Thyroid gland (tissue), 4 donors: ENCODE measurements around the gene MACC1. TPM values are rescaled to one million over a fixed set of nuclear protein-coding genes. Genes with fewer than 3 reads are reported as not detected.
"Not testable (repeated sequence)": the region's sequence is repeated elsewhere in the genome, so short reads cannot be mapped to it uniquely, and the experiment has no call there.

Source experiments
- DNase-seq, 2 donors: peaks; one replicate each; pipeline ENCODE4 v3.0.0-alpha.2; 2019
- H3K27ac ChIP-seq, 3 donors: fragments of 200-600 bp; sonication (generic); 1 replicate in 2 of 3; 2 replicates in 1 of 3; pipeline ENCODE4 v1.5.1; 2016 to 2019; ENCODE audit warnings: mild to moderate bottlenecking in 1 of 3, moderate library complexity in 1 of 3
- H3K27me3 ChIP-seq: fragments of 200-600 bp; sonication (generic); one replicate; pipeline ENCODE4 v1.5.1; 2019
- H3K36me3 ChIP-seq, 2 donors: fragments of 200-600 bp; sonication (generic); one replicate each; pipeline ENCODE4 v1.5.1; 2016 to 2019
- H3K4me1 ChIP-seq, 2 donors: fragments of 200-600 bp; sonication (generic); one replicate each; pipeline ENCODE4 v1.5.1; 2017 to 2019
- H3K4me3 ChIP-seq, 3 donors: fragments of 200-600 bp; sonication (generic); replicated peaks in 1 of 3; 1 replicate in 2 of 3; 2 replicates in 1 of 3; pipeline ENCODE4 v1.5.1; 2016; ENCODE audit warnings: mild to moderate bottlenecking in 1 of 3
- H3K9me3 ChIP-seq: fragments of 200-600 bp; sonication (generic); one replicate; pipeline ENCODE4 v1.5.1; 2017
- POLR2A ChIP-seq, 2 donors: fragments of 450-650 bp; IDR thresholded peaks; one replicate each; pipeline ENCODE4 v1.6.1; 2017; ENCODE audit warnings: antibody characterized with exemption in 2 of 2, mild to moderate bottlenecking in 2 of 2, moderate library complexity in 1 of 2
- WGBS, 2 donors: methylation state at CpG; one replicate each; pipeline ENCODE4 v1.1.5; 2017; 5-methylcytosine and 5-hydroxymethylcytosine counted together
- intact Hi-C: fragments of 100-400 bp; cut with DNase I; formaldehyde crosslinking; loops from one replicate; pipeline ENCODE4 v1.15.1; 2023
- total RNA-seq, 4 donors: library from RNA; depleted of rRNA; stranded (reverse); fragments of >200 nt; gene quantifications; one replicate each; pipeline ENCODE4 v1.2.3, GENCODE V29; 2016
- TF ChIP-seq, protein P1 (sequence below), 6 experiments: fragments of 200-600 bp in 3 of 6; fragments of 450-650 bp in 3 of 6; sonication (generic) in 3 of 6; IDR thresholded peaks; one replicate each; pipeline ENCODE4 v1.5.1; 2016 to 2019; ENCODE audit warnings: antibody characterized with exemption in 6 of 6, mild to moderate bottlenecking in 2 of 6, inconsistent platforms in 1 of 6, moderate library complexity in 1 of 6

The MACC1 gene
- total RNA-seq, 4 donors from 2014 or later: 2.6 to 7.7 (median 3.6) TPM

DNA sequence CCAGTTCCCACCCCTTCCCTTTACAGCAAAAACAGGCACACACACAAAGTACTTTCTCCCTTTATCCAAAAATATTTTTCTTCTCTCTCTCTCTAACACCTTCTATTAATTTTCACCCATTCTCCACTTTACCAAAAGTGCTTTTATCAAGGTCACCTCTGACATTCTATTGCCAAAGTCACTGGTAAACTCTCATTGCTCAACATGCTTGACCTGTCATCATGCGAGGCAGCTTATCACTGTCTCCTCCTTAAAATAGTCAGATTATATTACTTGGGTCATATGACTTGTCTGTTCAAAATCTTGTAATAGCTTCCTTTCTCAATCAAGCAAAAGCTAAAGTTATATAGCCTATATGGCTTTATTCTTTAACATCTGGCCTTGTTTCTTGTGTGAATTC is 28.6 kb downstream of the MACC1 start:
- DNase-seq: no peak
- no peak for TF ChIP-seq POLR2A (IDR thresholded peaks at IDR 0.05)
- TF ChIP-seq, protein P1, sequence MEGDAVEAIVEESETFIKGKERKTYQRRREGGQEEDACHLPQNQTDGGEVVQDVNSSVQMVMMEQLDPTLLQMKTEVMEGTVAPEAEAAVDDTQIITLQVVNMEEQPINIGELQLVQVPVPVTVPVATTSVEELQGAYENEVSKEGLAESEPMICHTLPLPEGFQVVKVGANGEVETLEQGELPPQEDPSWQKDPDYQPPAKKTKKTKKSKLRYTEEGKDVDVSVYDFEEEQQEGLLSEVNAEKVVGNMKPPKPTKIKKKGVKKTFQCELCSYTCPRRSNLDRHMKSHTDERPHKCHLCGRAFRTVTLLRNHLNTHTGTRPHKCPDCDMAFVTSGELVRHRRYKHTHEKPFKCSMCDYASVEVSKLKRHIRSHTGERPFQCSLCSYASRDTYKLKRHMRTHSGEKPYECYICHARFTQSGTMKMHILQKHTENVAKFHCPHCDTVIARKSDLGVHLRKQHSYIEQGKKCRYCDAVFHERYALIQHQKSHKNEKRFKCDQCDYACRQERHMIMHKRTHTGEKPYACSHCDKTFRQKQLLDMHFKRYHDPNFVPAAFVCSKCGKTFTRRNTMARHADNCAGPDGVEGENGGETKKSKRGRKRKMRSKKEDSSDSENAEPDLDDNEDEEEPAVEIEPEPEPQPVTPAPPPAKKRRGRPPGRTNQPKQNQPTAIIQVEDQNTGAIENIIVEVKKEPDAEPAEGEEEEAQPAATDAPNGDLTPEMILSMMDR (IDR thresholded peaks at IDR 0.05): no peak
- 89 to 98% methylated on average over 1 of the region's 1 CpG for WGBS, 2 donors

DNA sequence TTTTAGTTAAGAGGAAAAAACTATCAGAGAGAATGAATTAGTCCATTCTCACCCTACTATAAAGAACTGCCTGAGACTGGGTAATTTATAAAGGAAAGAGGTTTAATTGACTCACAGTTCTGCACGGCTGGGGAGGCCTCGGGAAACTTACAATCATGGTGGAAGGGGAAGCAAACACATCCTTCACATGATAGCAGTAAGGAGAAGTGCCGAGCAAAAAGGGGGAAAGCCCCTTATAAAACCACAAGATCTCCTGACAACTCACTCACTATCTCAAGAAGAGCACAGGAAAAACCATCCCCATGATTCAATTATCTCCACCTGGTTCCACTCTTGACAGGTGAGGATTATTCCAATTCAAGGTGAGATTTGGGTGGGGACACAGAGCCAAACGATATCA is 29.3 kb downstream of the MACC1 start:
- H3K36me3 ChIP-seq, intact Hi-C loops: not testable (repeated sequence)
- WGBS, 2 donors: 74 to 75% methylated on average over 4 of the region's 4 CpGs

More for the DNA sequence above, 28.6 kb downstream of the MACC1 start:
- intact Hi-C loops: no loop called here
- Histone ChIP-seq H3K27me3 (no peaks in the 10 kb centered on the region), H3K4me1 (no peaks in the 10 kb centered on the region), H3K4me3 (no peak overlapping the region), H3K36me3 (no peaks in the 10 kb centered on the region), H3K27ac (no peak overlapping the region), H3K9me3 (no peaks in the 10 kb centered on the region)

DNA sequence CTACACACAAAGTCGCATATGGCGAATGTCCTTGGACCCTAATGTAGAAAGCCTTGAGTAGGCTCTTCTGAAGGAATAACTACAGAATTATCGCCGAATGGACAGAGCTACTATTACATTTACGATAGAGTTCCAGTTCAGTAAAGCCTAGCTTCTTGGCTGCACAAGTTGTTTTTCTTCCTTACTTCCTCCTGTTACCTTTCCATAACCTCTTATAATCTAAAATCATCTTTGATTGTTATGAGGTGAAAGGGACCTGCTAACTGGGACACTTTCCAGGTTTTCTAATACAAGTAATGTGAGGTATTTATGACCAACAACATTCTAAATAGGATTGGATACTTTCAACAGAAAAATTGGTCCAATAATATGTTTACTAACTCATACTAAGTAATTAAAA is 31.2 kb downstream of the MACC1 start:
- no peaks in the 10 kb centered on the region for H3K4me1 ChIP-seq
- H3K4me3 ChIP-seq: no peak overlapping the region
- no peak for TF ChIP-seq POLR2A (IDR thresholded peaks at IDR 0.05)
- TF ChIP-seq, protein P1 (IDR thresholded peaks at IDR 0.05): no peak
- H3K36me3 ChIP-seq: no peaks in the 10 kb centered on the region
- H3K9me3 ChIP-seq: no peaks in the 10 kb centered on the region
- intact Hi-C loops: no loop called here
- H3K27me3 ChIP-seq: no peaks in the 10 kb centered on the region
- DNase-seq: no peak
- WGBS, 2 donors: 95 to 97% methylated on average over 5 of the region's 5 CpGs
- H3K27ac ChIP-seq: no peak overlapping the region

More for the DNA sequence above, 29.3 kb downstream of the MACC1 start:
- H3K4me3 ChIP-seq, H3K27ac ChIP-seq, H3K4me1 ChIP-seq, DNase-seq, H3K27me3 ChIP-seq, H3K9me3 ChIP-seq: not testable (repeated sequence)

DNA sequence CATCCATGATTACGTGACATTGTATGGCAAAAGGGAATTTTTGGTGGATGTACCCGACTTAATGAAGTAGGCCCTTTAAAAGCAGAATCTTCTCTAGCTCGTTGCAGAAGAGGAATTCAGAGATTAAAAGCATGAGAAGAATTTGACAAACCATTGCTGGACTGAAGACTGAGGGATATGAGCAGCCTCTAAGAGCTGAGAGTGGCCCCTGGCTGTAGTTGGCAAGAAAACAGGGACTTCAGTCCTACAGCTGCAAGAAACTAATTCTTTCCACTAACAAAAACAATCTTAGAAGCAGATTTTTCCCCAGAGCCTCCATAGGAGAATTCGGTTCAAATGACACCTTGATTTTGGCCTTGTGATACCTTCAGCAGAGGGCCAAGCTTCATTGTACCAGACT is 34.1 kb downstream of the MACC1 start:
- H3K27ac ChIP-seq: no peak overlapping the region
- WGBS, 2 donors: 71 to 73% methylated on average over 4 of the region's 4 CpGs
- H3K36me3 ChIP-seq: no peaks in the 10 kb centered on the region
- intact Hi-C loops: no loop called here
- H3K4me3 ChIP-seq: no peak overlapping the region
- H3K27me3 ChIP-seq: no peaks in the 10 kb centered on the region
- TF ChIP-seq, protein P1 (IDR thresholded peaks at IDR 0.05): no peak
- TF ChIP-seq POLR2A (IDR thresholded peaks at IDR 0.05): no peak
- no peak for DNase-seq
- H3K9me3 ChIP-seq: no peaks in the 10 kb centered on the region
- H3K4me1 ChIP-seq: no peaks in the 10 kb centered on the region

DNA sequence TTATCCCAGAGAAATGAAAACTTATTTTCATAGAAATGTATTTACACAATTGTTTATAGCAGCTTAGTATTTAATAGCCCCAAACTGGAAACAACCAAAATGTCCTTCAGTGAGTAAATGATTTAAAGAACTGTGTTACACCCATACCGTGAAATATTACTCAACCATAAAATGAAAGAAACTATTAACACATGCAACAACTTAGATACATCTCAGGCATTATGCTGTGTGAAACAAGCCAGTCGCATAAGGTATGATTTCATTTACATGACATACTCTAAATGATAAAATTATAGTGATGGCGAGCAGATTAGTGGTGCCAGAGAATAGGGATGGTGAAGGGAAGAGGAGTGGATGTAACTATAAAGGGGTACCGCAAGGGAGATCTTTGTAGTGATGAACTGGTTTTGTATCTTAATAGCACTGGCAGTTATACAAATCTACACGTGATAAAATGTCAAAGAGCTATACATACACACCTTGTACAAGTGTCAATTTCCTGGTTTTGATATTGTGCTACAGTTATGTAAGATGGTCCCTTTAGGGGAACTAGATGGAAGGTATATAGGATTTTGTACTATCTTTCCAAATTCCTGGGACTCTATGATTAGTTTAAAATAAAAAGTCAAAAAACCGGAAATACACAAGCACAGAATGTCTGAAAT is 40.5 kb downstream of the MACC1 start:
- TF ChIP-seq POLR2A (IDR thresholded peaks at IDR 0.05): no peak
- TF ChIP-seq, protein P1 (IDR thresholded peaks at IDR 0.05): no peak
- no peak overlapping the region for H3K27ac ChIP-seq
- no peaks in the 10 kb centered on the region for H3K36me3 ChIP-seq
- intact Hi-C loops: no loop called here
- 74 to 83% methylated on average over 6 of the region's 6 CpGs for WGBS, 2 donors
- no peaks in the 10 kb centered on the region for H3K4me1 ChIP-seq
- no peaks in the 10 kb centered on the region for H3K27me3 ChIP-seq
- no peak overlapping the region for H3K4me3 ChIP-seq
- DNase-seq: no peak
- H3K9me3 ChIP-seq: no peaks in the 10 kb centered on the region
